ENCODE results near the gene PLCG2.

DNA sequence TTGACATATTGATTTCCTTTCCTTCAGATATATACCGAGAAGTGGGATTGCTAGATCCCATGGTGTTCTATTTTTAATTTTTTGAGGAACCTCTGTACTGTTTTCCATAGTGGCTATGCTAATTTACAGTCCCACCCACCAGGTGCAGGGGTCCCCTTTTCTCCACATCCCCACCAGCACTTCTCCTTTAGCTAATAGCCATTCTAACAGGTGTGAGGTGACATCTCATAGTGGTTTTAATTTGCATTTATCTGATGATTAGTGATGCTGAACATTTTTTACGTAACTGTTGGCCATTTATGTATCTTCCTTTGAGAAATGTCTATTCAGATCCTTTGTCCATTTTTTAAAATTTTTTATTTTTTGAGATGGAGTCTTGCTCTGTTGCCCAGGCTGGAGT, 138.3 kb downstream of the PLCG2 start:
- TF ChIP-seq, protein P1, sequence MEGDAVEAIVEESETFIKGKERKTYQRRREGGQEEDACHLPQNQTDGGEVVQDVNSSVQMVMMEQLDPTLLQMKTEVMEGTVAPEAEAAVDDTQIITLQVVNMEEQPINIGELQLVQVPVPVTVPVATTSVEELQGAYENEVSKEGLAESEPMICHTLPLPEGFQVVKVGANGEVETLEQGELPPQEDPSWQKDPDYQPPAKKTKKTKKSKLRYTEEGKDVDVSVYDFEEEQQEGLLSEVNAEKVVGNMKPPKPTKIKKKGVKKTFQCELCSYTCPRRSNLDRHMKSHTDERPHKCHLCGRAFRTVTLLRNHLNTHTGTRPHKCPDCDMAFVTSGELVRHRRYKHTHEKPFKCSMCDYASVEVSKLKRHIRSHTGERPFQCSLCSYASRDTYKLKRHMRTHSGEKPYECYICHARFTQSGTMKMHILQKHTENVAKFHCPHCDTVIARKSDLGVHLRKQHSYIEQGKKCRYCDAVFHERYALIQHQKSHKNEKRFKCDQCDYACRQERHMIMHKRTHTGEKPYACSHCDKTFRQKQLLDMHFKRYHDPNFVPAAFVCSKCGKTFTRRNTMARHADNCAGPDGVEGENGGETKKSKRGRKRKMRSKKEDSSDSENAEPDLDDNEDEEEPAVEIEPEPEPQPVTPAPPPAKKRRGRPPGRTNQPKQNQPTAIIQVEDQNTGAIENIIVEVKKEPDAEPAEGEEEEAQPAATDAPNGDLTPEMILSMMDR (IDR thresholded peaks at IDR 0.05; ENCODE audit: poor library complexity) = no peak
- TF ChIP-seq EZH2 (IDR thresholded peaks at IDR 0.05; ENCODE audit: borderline replicate concordance) (no peak), EZH2phosphoT487 (IDR thresholded peaks at IDR 0.05; ENCODE audit: low read depth, severe bottlenecking, unreplicated experiment) (no peak)
